GM18868 (cell line): ENCODE data around the gene C11orf91.

Experiments
- ATAC-seq: cut with Tn5 transposase; IDR thresholded peaks from one replicate; pipeline ENCODE4 v1.9.1; 2021; ENCODE audit warnings: mild to moderate bottlenecking, moderate library complexity; ENCODE audit not compliant: unreplicated experiment

C11orf91 gene

GRCh38 chr11:33651990-33652389, 48.6 kb downstream of the C11orf91 start:
- no peak for ATAC-seq

- no peak for ATAC-seq
These were observed 49.1 kb downstream of the C11orf91 start for GRCh38 chr11:33651555-33651954.

GRCh38 chr11:33649944-33650343, 50.7 kb downstream of the C11orf91 start:
- no peak for ATAC-seq
